Measurements from ENCODE around the gene AGBL4. TPM values are rescaled to one million over a fixed set of nuclear protein-coding genes. Genes with fewer than 3 reads are reported as not detected.
"Not testable (repeated sequence)": the region's sequence is repeated elsewhere in the genome, so short reads cannot be mapped to it uniquely, and the experiment has no call there.

AGBL4 gene
- total RNA-seq, 1 donor from 2014 or later = 3.1 TPM

DNA sequence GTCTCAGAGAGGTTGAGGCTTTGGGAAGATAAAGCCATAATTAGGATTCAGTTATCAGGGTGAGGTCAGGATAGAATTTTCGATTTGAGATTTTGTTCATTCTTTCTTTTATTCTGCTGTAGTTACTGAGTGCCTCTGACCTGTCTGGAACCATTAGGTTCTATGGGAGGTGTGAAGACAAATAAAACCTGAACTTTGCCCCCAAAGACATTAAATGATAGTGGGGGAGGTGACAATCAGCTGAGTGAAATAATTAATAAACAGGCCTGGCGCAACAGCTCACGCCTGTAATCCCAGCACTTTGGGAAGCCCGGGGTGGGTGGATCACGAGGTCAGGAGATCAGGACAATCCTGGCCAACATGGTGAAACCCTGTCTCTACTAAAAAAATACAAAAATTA lies 1496.7 kb downstream of the AGBL4 start:
- no peaks in the 10 kb centered on the region for H3K9me3 Mint-ChIP-seq (ENCODE audit: low read depth)
- TF ChIP-seq, protein P1, sequence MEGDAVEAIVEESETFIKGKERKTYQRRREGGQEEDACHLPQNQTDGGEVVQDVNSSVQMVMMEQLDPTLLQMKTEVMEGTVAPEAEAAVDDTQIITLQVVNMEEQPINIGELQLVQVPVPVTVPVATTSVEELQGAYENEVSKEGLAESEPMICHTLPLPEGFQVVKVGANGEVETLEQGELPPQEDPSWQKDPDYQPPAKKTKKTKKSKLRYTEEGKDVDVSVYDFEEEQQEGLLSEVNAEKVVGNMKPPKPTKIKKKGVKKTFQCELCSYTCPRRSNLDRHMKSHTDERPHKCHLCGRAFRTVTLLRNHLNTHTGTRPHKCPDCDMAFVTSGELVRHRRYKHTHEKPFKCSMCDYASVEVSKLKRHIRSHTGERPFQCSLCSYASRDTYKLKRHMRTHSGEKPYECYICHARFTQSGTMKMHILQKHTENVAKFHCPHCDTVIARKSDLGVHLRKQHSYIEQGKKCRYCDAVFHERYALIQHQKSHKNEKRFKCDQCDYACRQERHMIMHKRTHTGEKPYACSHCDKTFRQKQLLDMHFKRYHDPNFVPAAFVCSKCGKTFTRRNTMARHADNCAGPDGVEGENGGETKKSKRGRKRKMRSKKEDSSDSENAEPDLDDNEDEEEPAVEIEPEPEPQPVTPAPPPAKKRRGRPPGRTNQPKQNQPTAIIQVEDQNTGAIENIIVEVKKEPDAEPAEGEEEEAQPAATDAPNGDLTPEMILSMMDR (IDR thresholded peaks at IDR 0.05; ENCODE audit: unreplicated experiment) = no peak
- peaks cover 26% of the 10 kb centered on the region for H3K4me1 Mint-ChIP-seq (ENCODE audit: low read depth)

GRCh38 chr1:48526008-48526710 lies 1497.6 kb downstream of the AGBL4 start:
- DNase-seq (ENCODE audit: low spot score, unreplicated experiment) = no peak
- H3K4me3 Mint-ChIP-seq (ENCODE audit: low read depth) = no peak overlapping the region
- H3K27me3 Mint-ChIP-seq = no peaks in the 10 kb centered on the region
- peaks cover 26% of the 10 kb centered on the region for H3K4me1 Mint-ChIP-seq (ENCODE audit: low read depth)
- TF ChIP-seq, protein P1 (IDR thresholded peaks at IDR 0.05; ENCODE audit: unreplicated experiment) = no peak
- no peaks in the 10 kb centered on the region for H3K36me3 Mint-ChIP-seq (ENCODE audit: insufficient read depth)
- no peaks in the 10 kb centered on the region for H3K9me3 Mint-ChIP-seq (ENCODE audit: low read depth)
- no peak overlapping the region for H3K27ac Mint-ChIP-seq

More for the DNA sequence above, 1496.7 kb downstream of the AGBL4 start:
- no peaks in the 10 kb centered on the region for H3K27me3 Mint-ChIP-seq
- no peak overlapping the region for H3K4me3 Mint-ChIP-seq (ENCODE audit: low read depth)
- no peak for DNase-seq (ENCODE audit: low spot score, unreplicated experiment)
- no peak overlapping the region for H3K27ac Mint-ChIP-seq
- H3K36me3 Mint-ChIP-seq (ENCODE audit: insufficient read depth) = no peaks in the 10 kb centered on the region

DNA sequence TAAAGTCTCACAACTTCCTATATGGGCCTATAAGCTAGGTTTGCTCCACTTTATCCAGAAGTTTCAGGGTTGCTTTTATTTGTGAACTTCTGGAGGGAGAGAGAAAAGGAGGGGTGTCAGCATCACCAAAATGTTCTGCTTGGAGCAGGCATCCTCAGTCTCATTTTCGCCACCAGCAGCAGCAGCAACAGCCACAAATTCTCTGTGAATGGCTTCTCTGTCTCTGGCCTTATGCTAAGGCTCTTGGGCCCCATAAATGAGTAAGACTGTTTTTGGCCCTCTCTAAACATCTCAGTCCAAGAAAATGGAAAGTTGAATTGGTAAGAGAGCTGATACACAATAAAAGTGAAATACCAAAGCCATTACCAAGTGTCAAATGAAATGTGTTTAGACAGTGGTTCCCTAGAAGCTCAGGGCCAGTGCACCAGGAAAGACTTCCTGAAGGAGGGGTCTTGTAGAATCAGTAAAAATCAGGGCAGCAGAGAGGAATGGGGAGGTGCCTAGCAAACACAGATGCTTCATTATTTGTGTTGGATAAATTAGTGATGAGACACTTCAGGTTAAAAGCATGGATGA lies 1498.8 kb downstream of the AGBL4 start:
- no peak for DNase-seq (ENCODE audit: low spot score, unreplicated experiment)
- H3K9me3 Mint-ChIP-seq (ENCODE audit: low read depth) = no peaks in the 10 kb centered on the region
- H3K4me3 Mint-ChIP-seq (ENCODE audit: low read depth) = no peak overlapping the region
- peaks cover 18% of the 10 kb centered on the region for H3K4me1 Mint-ChIP-seq (ENCODE audit: low read depth)
- no peaks in the 10 kb centered on the region for H3K27me3 Mint-ChIP-seq
- H3K36me3 Mint-ChIP-seq (ENCODE audit: insufficient read depth) = no peaks in the 10 kb centered on the region
- H3K27ac Mint-ChIP-seq = no peak overlapping the region
- TF ChIP-seq, protein P1 (IDR thresholded peaks at IDR 0.05; ENCODE audit: unreplicated experiment) = no peak

- Mint-ChIP-seq H3K4me3 (ENCODE audit: low read depth) (no peak overlapping the region), H3K27ac (no peak overlapping the region), H3K36me3 (ENCODE audit: insufficient read depth) (no peaks in the 10 kb centered on the region), H3K27me3 (no peaks in the 10 kb centered on the region), H3K4me1 (ENCODE audit: low read depth) (peaks cover 15% of the 10 kb centered on the region), H3K9me3 (ENCODE audit: low read depth) (no peaks in the 10 kb centered on the region)
- TF ChIP-seq, protein P1 (IDR thresholded peaks at IDR 0.05; ENCODE audit: unreplicated experiment) = no peak
- DNase-seq (ENCODE audit: low spot score, unreplicated experiment) = no peak
Measured at GRCh38 chr1:48523558-48523957, 1500.2 kb downstream of the AGBL4 start.

GRCh38 chr1:48519896-48520295 lies 1503.9 kb downstream of the AGBL4 start:
- not testable (repeated sequence) for H3K27me3 Mint-ChIP-seq; H3K36me3 Mint-ChIP-seq (ENCODE audit: insufficient read depth); H3K4me3 Mint-ChIP-seq (ENCODE audit: low read depth); H3K4me1 Mint-ChIP-seq (ENCODE audit: low read depth); DNase-seq (ENCODE audit: low spot score, unreplicated experiment); H3K27ac Mint-ChIP-seq; H3K9me3 Mint-ChIP-seq (ENCODE audit: low read depth)

- H3K4me3 Mint-ChIP-seq (ENCODE audit: low read depth) = no peak overlapping the region
- H3K9me3 Mint-ChIP-seq (ENCODE audit: low read depth) = no peaks in the 10 kb centered on the region
- H3K36me3 Mint-ChIP-seq (ENCODE audit: insufficient read depth) = no peaks in the 10 kb centered on the region
- no peak for DNase-seq (ENCODE audit: low spot score, unreplicated experiment)
- H3K27me3 Mint-ChIP-seq = peaks cover 6% of the 10 kb centered on the region
- no peaks in the 10 kb centered on the region for H3K4me1 Mint-ChIP-seq (ENCODE audit: low read depth)
- no peak overlapping the region for H3K27ac Mint-ChIP-seq
- TF ChIP-seq, protein P1 (IDR thresholded peaks at IDR 0.05; ENCODE audit: unreplicated experiment) = no peak
Measured at GRCh38 chr1:48506870-48507269, 1516.9 kb downstream of the AGBL4 start.
